SK-N-SH treated with all-trans-retinoic acid at 6 μM for 48 hours (cell line): ENCODE data around the gene MCU.

Source experiments
- ATAC-seq: fragments of 200-7000 bp; cut with Tn5 transposase; 3 replicates; pipeline ENCODE4 v1.9.1; 2020; ENCODE audit warnings: mild to moderate bottlenecking, moderate library complexity
- ARNTL ChIP-seq: fragments of 450-650 bp; formaldehyde crosslinking; IDR thresholded peaks from 2 replicates; pipeline ENCODE4 v1.5.0; 2020; ENCODE audit warnings: low read depth, mild to moderate bottlenecking, moderate library complexity, borderline replicate concordance
- BACH2 ChIP-seq: fragments of 250-450 bp; sonication (Bioruptor Pico); IDR thresholded peaks from 2 replicates; pipeline ENCODE4 v1.9.0; 2021; ENCODE audit warnings: mild to moderate bottlenecking, borderline replicate concordance
- CSDC2 ChIP-seq: fragments of 250-450 bp; sonication (Bioruptor Pico); IDR thresholded peaks from 2 replicates; pipeline ENCODE4 v1.5.0; 2020; ENCODE audit warnings: mild to moderate bottlenecking, moderate library complexity
- ESRRG ChIP-seq: fragments of 250-450 bp; sonication (Bioruptor Pico); IDR thresholded peaks from 2 replicates; pipeline ENCODE4 v1.6.1; 2021; ENCODE audit warnings: mild to moderate bottlenecking
- GLIS3 ChIP-seq: fragments of 250-450 bp; sonication (Bioruptor Pico); IDR thresholded peaks from 2 replicates; pipeline ENCODE4 v1.5.0; 2020; ENCODE audit warnings: mild to moderate bottlenecking, moderate library complexity
- ISL1 ChIP-seq: fragments of 250-450 bp; sonication (Bioruptor Pico); IDR thresholded peaks from 2 replicates; pipeline ENCODE4 v2.1.2; 2022; ENCODE audit warnings: mild to moderate bottlenecking, moderate library complexity
- PPARA ChIP-seq: fragments of 250-450 bp; sonication (Bioruptor Pico); IDR thresholded peaks from 2 replicates; pipeline ENCODE4 v1.5.0; 2020; ENCODE audit warnings: mild to moderate bottlenecking, borderline replicate concordance
- RARB ChIP-seq: fragments of 250-450 bp; sonication (Bioruptor Pico); IDR thresholded peaks from 2 replicates; pipeline ENCODE4 v1.8.0; 2021; ENCODE audit warnings: mild to moderate bottlenecking, moderate library complexity
- SNAI2 ChIP-seq: fragments of 250-450 bp; sonication (Bioruptor Pico); IDR thresholded peaks from 2 replicates; pipeline ENCODE4 v1.5.0; 2020; ENCODE audit warnings: mild to moderate bottlenecking, moderate library complexity
- TCF4 ChIP-seq: fragments of 250-450 bp; sonication (Bioruptor Pico); IDR thresholded peaks from 2 replicates; pipeline ENCODE4 v1.8.0; 2021; ENCODE audit warnings: mild to moderate bottlenecking, moderate library complexity, borderline replicate concordance
- TOX ChIP-seq: fragments of 250-450 bp; sonication (Bioruptor Pico); IDR thresholded peaks from 2 replicates; pipeline ENCODE4 v1.8.0; 2021; ENCODE audit warnings: mild to moderate bottlenecking, moderate library complexity, borderline replicate concordance
- ZC3H10 ChIP-seq: fragments of 250-450 bp; sonication (Bioruptor Pico); IDR thresholded peaks from 2 replicates; pipeline ENCODE4 v1.5.1; 2021; ENCODE audit warnings: mild to moderate bottlenecking, moderate library complexity
- ZFP3 ChIP-seq: fragments of 250-450 bp; sonication (Bioruptor Pico); IDR thresholded peaks from 2 replicates; pipeline ENCODE4 v1.5.0; 2020; ENCODE audit warnings: mild to moderate bottlenecking, moderate library complexity
- ZFP30 ChIP-seq: fragments of 450-650 bp; formaldehyde crosslinking; IDR thresholded peaks from 2 replicates; pipeline ENCODE4 v1.5.0; 2022; ENCODE audit warnings: mild to moderate bottlenecking, moderate library complexity
- ZNF565 ChIP-seq: fragments of 450-650 bp; formaldehyde crosslinking; conservative IDR thresholded peaks from 2 replicates; pipeline ENCODE4 v1.5.0; 2020; ENCODE audit warnings: low read depth, mild to moderate bottlenecking, moderate library complexity
- ZNF8 ChIP-seq: fragments of 450-650 bp; formaldehyde crosslinking; IDR thresholded peaks from 2 replicates; pipeline ENCODE4 v1.5.0; 2020; ENCODE audit warnings: mild to moderate bottlenecking, moderate library complexity
- TF ChIP-seq, protein P1 (sequence below): fragments of 250-450 bp; sonication (Bioruptor Pico); IDR thresholded peaks from 2 replicates; pipeline ENCODE4 v1.5.1; 2021; ENCODE audit warnings: mild to moderate bottlenecking, moderate library complexity
- TF ChIP-seq, protein P2 (sequence below): fragments of 250-450 bp; sonication (Bioruptor Pico); IDR thresholded peaks from 2 replicates; pipeline ENCODE4 v1.5.1; 2020; ENCODE audit warnings: low read depth, mild to moderate bottlenecking, moderate library complexity
- TF ChIP-seq, protein P3 (sequence below): fragments of 250-450 bp; sonication (Bioruptor Pico); IDR thresholded peaks from 2 replicates; pipeline ENCODE4 v1.8.0; 2020; ENCODE audit warnings: mild to moderate bottlenecking, moderate library complexity, borderline replicate concordance
- TF ChIP-seq, protein P4 (sequence below): fragments of 250-450 bp; sonication (Bioruptor Pico); IDR thresholded peaks from 2 replicates; pipeline ENCODE4 v1.8.0; 2021; ENCODE audit warnings: low read depth, mild to moderate bottlenecking, moderate library complexity, borderline replicate concordance
- TF ChIP-seq, protein P5 (sequence below): fragments of 250-450 bp; sonication (Bioruptor Pico); IDR thresholded peaks from 2 replicates; pipeline ENCODE4 v1.5.0; 2020; ENCODE audit warnings: mild to moderate bottlenecking, moderate library complexity

The MCU gene

DNA sequence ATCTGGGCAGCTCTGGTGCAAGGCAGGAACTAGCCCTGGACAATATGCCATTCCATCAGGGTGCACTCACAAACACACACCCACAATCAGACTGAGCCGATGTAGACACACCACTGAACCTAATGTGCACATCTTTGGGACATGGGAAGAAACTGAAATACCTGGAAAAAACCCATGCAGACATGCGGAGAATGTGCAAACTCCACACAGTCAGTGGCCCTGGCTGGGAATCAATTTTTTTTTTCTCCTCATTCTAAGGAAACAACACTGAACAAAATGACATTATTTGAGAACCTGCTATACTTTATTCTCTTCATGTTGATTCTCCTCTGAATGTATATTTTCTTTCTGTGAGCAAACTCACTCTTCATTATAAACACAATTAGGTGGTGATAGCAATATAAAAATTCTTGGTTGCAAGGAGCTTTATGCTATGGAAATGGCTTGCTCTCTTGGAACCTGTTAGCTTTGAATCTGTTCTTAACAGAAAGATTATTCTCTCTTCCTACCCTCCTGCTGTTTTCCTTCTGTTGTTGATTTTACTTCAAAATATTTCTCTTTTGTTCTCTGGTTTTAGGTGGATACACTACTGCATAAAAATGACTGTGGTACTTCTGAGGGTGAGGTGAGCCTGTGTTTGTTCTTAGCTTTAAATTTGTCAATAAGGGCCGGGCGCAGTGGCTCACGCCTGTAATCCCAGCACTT, 33.1 kb upstream of the MCU start:
- ATAC-seq = no peak
- TF ChIP-seq ISL1 = no peak
- no peak for TF ChIP-seq RARB (CRISPR knock-in tag)
- no peak for TF ChIP-seq ZC3H10 (CRISPR knock-in tag)
- no peak for TF ChIP-seq BACH2 (CRISPR knock-in tag)

DNA sequence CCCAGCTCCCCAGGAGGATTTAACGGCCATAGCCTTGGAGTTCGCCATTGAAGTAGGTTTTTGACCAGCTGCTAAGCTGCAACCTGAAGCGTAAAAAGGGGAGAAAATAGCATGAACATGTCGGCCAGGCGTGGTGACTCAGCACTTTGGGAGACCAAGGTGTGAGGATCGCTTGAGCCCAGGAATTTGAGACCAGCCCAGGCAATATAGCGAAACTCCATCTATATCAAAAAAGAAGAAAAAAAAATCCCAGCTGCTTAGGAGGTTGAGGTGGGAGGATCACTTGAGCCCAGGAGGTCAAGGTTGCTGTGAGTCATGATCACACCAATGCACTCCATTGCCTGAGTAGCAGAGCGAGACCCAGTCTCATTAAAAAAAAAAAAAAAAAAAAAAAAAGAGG, 32.2 kb upstream of the MCU start:
- ATAC-seq = no peak
- TF ChIP-seq, protein P1, sequence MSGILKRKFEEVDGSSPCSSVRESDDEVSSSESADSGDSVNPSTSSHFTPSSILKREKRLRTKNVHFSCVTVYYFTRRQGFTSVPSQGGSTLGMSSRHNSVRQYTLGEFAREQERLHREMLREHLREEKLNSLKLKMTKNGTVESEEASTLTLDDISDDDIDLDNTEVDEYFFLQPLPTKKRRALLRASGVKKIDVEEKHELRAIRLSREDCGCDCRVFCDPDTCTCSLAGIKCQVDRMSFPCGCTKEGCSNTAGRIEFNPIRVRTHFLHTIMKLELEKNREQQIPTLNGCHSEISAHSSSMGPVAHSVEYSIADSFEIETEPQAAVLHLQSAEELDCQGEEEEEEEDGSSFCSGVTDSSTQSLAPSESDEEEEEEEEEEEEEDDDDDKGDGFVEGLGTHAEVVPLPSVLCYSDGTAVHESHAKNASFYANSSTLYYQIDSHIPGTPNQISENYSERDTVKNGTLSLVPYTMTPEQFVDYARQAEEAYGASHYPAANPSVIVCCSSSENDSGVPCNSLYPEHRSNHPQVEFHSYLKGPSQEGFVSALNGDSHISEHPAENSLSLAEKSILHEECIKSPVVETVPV (CRISPR knock-in tag) = no peak
- TF ChIP-seq, protein P2, sequence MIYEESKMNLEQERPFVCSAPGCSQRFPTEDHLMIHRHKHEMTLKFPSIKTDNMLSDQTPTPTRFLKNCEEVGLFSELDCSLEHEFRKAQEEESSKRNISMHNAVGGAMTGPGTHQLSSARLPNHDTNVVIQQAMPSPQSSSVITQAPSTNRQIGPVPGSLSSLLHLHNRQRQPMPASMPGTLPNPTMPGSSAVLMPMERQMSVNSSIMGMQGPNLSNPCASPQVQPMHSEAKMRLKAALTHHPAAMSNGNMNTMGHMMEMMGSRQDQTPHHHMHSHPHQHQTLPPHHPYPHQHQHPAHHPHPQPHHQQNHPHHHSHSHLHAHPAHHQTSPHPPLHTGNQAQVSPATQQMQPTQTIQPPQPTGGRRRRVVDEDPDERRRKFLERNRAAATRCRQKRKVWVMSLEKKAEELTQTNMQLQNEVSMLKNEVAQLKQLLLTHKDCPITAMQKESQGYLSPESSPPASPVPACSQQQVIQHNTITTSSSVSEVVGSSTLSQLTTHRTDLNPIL (CRISPR knock-in tag) = no peak

DNA sequence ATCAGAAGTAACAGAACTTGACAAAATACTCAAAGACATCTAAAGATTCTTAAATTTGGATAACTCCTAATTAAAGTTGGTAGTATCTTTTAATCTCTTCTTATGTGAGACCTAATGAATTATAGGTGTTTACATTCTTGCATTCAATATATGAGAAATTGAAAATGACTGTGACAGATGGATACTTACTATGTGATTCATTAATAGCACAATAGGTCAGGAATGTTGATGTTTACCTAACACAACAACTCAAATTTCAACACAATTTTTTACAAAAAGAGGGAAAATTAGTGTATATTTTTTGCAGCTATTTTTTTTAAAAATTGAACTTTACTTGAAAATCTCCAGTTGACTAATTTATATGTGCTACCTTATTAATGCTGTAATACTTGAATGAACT, 31.7 kb upstream of the MCU start:
- no peak for ATAC-seq
- no peak for TF ChIP-seq ZC3H10 (CRISPR knock-in tag)
- TF ChIP-seq BACH2 (CRISPR knock-in tag) = no peak
- TF ChIP-seq TOX (CRISPR knock-in tag) = no peak
- TF ChIP-seq ARNTL (CRISPR knock-in tag) = no peak
- no peak for TF ChIP-seq ZNF8
- TF ChIP-seq, protein P2 (CRISPR knock-in tag) = no peak
- no peak for TF ChIP-seq ZNF565
- TF ChIP-seq SNAI2 = no peak
- TF ChIP-seq, protein P3, sequence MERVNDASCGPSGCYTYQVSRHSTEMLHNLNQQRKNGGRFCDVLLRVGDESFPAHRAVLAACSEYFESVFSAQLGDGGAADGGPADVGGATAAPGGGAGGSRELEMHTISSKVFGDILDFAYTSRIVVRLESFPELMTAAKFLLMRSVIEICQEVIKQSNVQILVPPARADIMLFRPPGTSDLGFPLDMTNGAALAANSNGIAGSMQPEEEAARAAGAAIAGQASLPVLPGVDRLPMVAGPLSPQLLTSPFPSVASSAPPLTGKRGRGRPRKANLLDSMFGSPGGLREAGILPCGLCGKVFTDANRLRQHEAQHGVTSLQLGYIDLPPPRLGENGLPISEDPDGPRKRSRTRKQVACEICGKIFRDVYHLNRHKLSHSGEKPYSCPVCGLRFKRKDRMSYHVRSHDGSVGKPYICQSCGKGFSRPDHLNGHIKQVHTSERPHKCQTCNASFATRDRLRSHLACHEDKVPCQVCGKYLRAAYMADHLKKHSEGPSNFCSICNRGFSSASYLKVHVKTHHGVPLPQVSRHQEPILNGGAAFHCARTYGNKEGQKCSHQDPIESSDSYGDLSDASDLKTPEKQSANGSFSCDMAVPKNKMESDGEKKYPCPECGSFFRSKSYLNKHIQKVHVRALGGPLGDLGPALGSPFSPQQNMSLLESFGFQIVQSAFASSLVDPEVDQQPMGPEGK (CRISPR knock-in tag) = no peak
- TF ChIP-seq, protein P1 (CRISPR knock-in tag) = no peak
- no peak for TF ChIP-seq ZFP30 (CRISPR knock-in tag)
- no peak for TF ChIP-seq TCF4 (CRISPR knock-in tag)
- TF ChIP-seq ISL1 = no peak
- TF ChIP-seq ZFP3 (CRISPR knock-in tag) = no peak
- TF ChIP-seq CSDC2 = no peak
- TF ChIP-seq, protein P4, sequence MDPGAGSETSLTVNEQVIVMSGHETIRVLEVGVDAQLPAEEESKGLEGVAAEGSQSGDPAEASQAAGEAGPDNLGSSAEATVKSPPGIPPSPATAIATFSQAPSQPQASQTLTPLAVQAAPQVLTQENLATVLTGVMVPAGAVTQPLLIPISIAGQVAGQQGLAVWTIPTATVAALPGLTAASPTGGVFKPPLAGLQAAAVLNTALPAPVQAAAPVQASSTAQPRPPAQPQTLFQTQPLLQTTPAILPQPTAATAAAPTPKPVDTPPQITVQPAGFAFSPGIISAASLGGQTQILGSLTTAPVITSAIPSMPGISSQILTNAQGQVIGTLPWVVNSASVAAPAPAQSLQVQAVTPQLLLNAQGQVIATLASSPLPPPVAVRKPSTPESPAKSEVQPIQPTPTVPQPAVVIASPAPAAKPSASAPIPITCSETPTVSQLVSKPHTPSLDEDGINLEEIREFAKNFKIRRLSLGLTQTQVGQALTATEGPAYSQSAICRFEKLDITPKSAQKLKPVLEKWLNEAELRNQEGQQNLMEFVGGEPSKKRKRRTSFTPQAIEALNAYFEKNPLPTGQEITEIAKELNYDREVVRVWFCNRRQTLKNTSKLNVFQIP = no peak
- no peak for TF ChIP-seq ESRRG (CRISPR knock-in tag)
- TF ChIP-seq PPARA = no peak
- TF ChIP-seq GLIS3 (CRISPR knock-in tag) = no peak

DNA sequence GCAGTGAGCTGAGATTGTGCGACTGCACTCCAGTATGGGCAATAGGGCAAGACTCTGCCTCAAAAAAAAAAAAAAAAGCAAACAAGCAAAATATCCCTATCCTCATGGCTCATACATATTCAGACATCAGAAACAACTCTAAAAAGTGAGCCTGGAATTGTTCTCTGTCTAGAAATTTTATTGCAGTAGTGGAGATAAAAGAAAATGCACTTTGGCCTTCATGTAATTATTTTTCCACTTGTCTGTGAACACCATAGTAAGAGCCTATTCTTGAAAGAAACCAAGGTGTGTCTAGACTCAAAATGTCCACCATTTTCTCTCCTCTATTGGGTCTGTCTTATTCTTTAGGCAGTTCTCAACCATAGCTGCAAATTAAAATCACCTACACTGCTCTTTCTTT, 30.5 kb upstream of the MCU start:
- ATAC-seq = no peak
- TF ChIP-seq PPARA = no peak
- TF ChIP-seq, protein P5, sequence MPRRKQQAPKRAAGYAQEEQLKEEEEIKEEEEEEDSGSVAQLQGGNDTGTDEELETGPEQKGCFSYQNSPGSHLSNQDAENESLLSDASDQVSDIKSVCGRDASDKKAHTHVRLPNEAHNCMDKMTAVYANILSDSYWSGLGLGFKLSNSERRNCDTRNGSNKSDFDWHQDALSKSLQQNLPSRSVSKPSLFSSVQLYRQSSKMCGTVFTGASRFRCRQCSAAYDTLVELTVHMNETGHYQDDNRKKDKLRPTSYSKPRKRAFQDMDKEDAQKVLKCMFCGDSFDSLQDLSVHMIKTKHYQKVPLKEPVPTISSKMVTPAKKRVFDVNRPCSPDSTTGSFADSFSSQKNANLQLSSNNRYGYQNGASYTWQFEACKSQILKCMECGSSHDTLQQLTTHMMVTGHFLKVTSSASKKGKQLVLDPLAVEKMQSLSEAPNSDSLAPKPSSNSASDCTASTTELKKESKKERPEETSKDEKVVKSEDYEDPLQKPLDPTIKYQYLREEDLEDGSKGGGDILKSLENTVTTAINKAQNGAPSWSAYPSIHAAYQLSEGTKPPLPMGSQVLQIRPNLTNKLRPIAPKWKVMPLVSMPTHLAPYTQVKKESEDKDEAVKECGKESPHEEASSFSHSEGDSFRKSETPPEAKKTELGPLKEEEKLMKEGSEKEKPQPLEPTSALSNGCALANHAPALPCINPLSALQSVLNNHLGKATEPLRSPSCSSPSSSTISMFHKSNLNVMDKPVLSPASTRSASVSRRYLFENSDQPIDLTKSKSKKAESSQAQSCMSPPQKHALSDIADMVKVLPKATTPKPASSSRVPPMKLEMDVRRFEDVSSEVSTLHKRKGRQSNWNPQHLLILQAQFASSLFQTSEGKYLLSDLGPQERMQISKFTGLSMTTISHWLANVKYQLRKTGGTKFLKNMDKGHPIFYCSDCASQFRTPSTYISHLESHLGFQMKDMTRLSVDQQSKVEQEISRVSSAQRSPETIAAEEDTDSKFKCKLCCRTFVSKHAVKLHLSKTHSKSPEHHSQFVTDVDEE = no peak
- TF ChIP-seq GLIS3 (CRISPR knock-in tag) = no peak
- TF ChIP-seq SNAI2 = no peak
- no peak for TF ChIP-seq ZC3H10 (CRISPR knock-in tag)
- no peak for TF ChIP-seq ZFP30 (CRISPR knock-in tag)
- TF ChIP-seq, protein P3 (CRISPR knock-in tag) = no peak
